GM12864 (cell line): ENCODE measurements around the gene PTOV1.

Experiments
- DNase-seq: peaks from one replicate; pipeline ENCODE4 v3.0.0-alpha.2; 2011; ENCODE audit warnings: low read depth
- H3K4me3 ChIP-seq: 2 replicates; pipeline ENCODE4 v1.5.1; 2011; ENCODE audit warnings: mild to moderate bottlenecking, low read depth, low read length, control low read depth
- CTCF ChIP-seq: IDR thresholded peaks from 2 replicates; pipeline ENCODE4 v1.5.1; 2011; ENCODE audit warnings: low read depth, mild to moderate bottlenecking, moderate library complexity, low read length, control low read depth, inconsistent platforms; ENCODE audit errors: missing control alignments

The PTOV1 gene

GRCh38 chr19:49872245-49873128 lies 21.5 kb downstream of the PTOV1 start:
- no peak for TF ChIP-seq CTCF
- DNase-seq: no peak
- no peak overlapping the region for H3K4me3 ChIP-seq

GRCh38 chr19:49873129-49873521 lies 22.2 kb downstream of the PTOV1 start:
- no peak for TF ChIP-seq CTCF
- no peak overlapping the region for H3K4me3 ChIP-seq

GRCh38 chr19:49873834-49874233 lies 22.9 kb downstream of the PTOV1 start:
- no peak for DNase-seq
- TF ChIP-seq CTCF: no peak
- no peak overlapping the region for H3K4me3 ChIP-seq

More at GRCh38 chr19:49873129-49873521, 22.2 kb downstream of the PTOV1 start:
- no peak for DNase-seq

- no peak for TF ChIP-seq CTCF
- H3K4me3 ChIP-seq: no peak overlapping the region
- no peak for DNase-seq
These were observed 23.7 kb downstream of the PTOV1 start for GRCh38 chr19:49874503-49875157.

GRCh38 chr19:49875177-49875576 lies 24.2 kb downstream of the PTOV1 start:
- no peak for TF ChIP-seq CTCF
- H3K4me3 ChIP-seq: peak overlapping the region; percentile 89

GRCh38 chr19:49875857-49876421 lies 25.0 kb downstream of the PTOV1 start:
- DNase-seq: no peak
- peak overlapping the region; percentile 89 for H3K4me3 ChIP-seq
- TF ChIP-seq CTCF: no peak

More at GRCh38 chr19:49875177-49875576, 24.2 kb downstream of the PTOV1 start:
- no peak for DNase-seq
